Endothelial cell of umbilical vein (primary cell): ENCODE data around the gene SCRN1. TPM values are rescaled to one million over a fixed set of nuclear protein-coding genes. Genes with fewer than 3 reads are reported as not detected.

Experiments used
- BruUV-seq: library from RNA; stranded (reverse); fragments of 400-500 nt; replicated peaks from 2 replicates; lab custom pipeline; 2021; lab: Mats Ljungman, UMichigan
- CTCF ChIA-PET: fragments of 300-600, 350-600 bp; sonication (Branson Sonifier 250); formaldehyde crosslinking; loops from one replicate; lab custom pipeline; 2021; ENCODE audit warnings: antibody characterized with exemption, inconsistent platforms; lab: Charles Lee
- POLR2A ChIA-PET: fragments of 300-600, 350-600 bp; sonication (Branson Sonifier 250); formaldehyde crosslinking; loops from one replicate; lab custom pipeline; 2021; ENCODE audit warnings: antibody characterized with exemption, inconsistent platforms; lab: Charles Lee
- DNase-seq: peaks from one replicate; pipeline ENCODE4 v3.0.0-alpha.2; 2011; ENCODE audit warnings: low read depth, low spot score
- FAIRE-seq: peaks from 2 replicates; lab custom pipeline; 2011; peaks lifted over from hg19 to GRCh38; lab: Jason Lieb, UNC
- H2AFZ ChIP-seq: 2 replicates; pipeline ENCODE4 v1.6.0; 2012; ENCODE audit warnings: low read depth, low read length, control low read depth, inconsistent platforms
- H3K27ac ChIP-seq: 2 replicates; pipeline ENCODE4 v1.5.1; 2011; ENCODE audit warnings: low read depth, mild to moderate bottlenecking, control low read depth, low read length, moderate library complexity; ENCODE audit not compliant: insufficient read depth
- H3K27me3 ChIP-seq, 2 experiments: 2 replicates each; pipeline versions ENCODE4 v1.6.0 to v1.6.1; 2011; ENCODE audit warnings: low read length in 2 of 2, mixed read lengths in 1 of 2; ENCODE audit not compliant: control insufficient read depth in 2 of 2, insufficient read depth in 2 of 2
- H3K36me3 ChIP-seq, 2 experiments: 2 replicates in 1 of 2; 3 replicates in 1 of 2; pipeline ENCODE4 v1.5.1; 2011; ENCODE audit warnings: low read length in 2 of 2, mild to moderate bottlenecking in 1 of 2, moderate library complexity in 1 of 2; ENCODE audit not compliant: control insufficient read depth in 2 of 2, insufficient read depth in 2 of 2; ENCODE audit errors: extremely low read depth in 1 of 2
- H3K4me1 ChIP-seq: 3 replicates; pipeline ENCODE4 v1.5.1; 2011; ENCODE audit warnings: mild to moderate bottlenecking, low read length; ENCODE audit not compliant: control insufficient read depth, insufficient read depth; ENCODE audit errors: extremely low read depth
- H3K4me2 ChIP-seq: 2 replicates; pipeline ENCODE4 v1.6.1; 2011; ENCODE audit warnings: low read length, control low read depth, mixed read lengths; ENCODE audit not compliant: insufficient read depth
- H3K4me3 ChIP-seq, 3 experiments: fragments of 200-600 bp in 1 of 3; sonication (generic), shearing (Covaris generic) in 1 of 3; replicated peaks in 1 of 3; 2 replicates each; pipeline ENCODE4 v1.5.1; 2011 to 2016; ENCODE audit warnings: control low read depth in 3 of 3, low read length in 3 of 3, mild to moderate bottlenecking in 2 of 3, inconsistent platforms in 1 of 3, low read depth in 1 of 3, moderate library complexity in 1 of 3; ENCODE audit not compliant: insufficient read depth in 1 of 3
- H3K79me2 ChIP-seq: 2 replicates; pipeline ENCODE4 v1.6.0; 2012; ENCODE audit warnings: low read length, inconsistent platforms; ENCODE audit not compliant: control insufficient read depth, insufficient read depth
- H3K9ac ChIP-seq: replicated peaks from 2 replicates; pipeline ENCODE3; 2011; ENCODE audit warnings: low read length, control low read depth; ENCODE audit not compliant: insufficient read depth; ENCODE audit errors: extremely low read depth
- H3K9me1 ChIP-seq: replicated peaks from 3 replicates; pipeline ENCODE4 v1.6.0; 2011; ENCODE audit warnings: mild to moderate bottlenecking, low read length; ENCODE audit not compliant: control insufficient read depth, insufficient read depth; ENCODE audit errors: extremely low read depth
- H3K9me3 ChIP-seq: replicated peaks from 2 replicates; pipeline ENCODE4 v1.5.1; 2012; ENCODE audit warnings: low read length, inconsistent platforms; ENCODE audit not compliant: control insufficient read depth, insufficient read depth
- H4K20me1 ChIP-seq: replicated peaks from 2 replicates; pipeline ENCODE3; 2011; ENCODE audit warnings: mild to moderate bottlenecking, low read length; ENCODE audit not compliant: control insufficient read depth, insufficient read depth; ENCODE audit errors: extremely low read depth
- EZH2 ChIP-seq: IDR thresholded peaks from 2 replicates; pipeline ENCODE4 v1.6.1; 2012; ENCODE audit warnings: borderline replicate concordance, low read depth, mild to moderate bottlenecking, moderate library complexity, low read length, inconsistent platforms; ENCODE audit not compliant: severe bottlenecking
- FOS ChIP-seq: IDR thresholded peaks from 2 replicates; pipeline ENCODE4 v1.6.1; 2011; ENCODE audit warnings: mild to moderate bottlenecking, low read length, moderate library complexity, borderline replicate concordance; ENCODE audit not compliant: insufficient read depth
- JUN ChIP-seq: IDR thresholded peaks from 2 replicates; pipeline ENCODE4 v1.6.1; 2011; ENCODE audit warnings: borderline replicate concordance, low read depth; ENCODE audit not compliant: insufficient read length, insufficient read depth
- MYC ChIP-seq: IDR thresholded peaks from one replicate; pipeline ENCODE4 v1.6.1; 2011; ENCODE audit warnings: mild to moderate bottlenecking, low read depth, low read length
- POLR2A ChIP-seq: IDR thresholded peaks from 2 replicates; pipeline ENCODE4 v1.6.1; 2012; ENCODE audit warnings: low read depth, mild to moderate bottlenecking, control low read depth, low read length
- POLR2AphosphoS5 ChIP-seq: IDR thresholded peaks from 2 replicates; pipeline ENCODE4 v1.6.1; 2012; ENCODE audit warnings: low read depth, mild to moderate bottlenecking, control low read depth, low read length, moderate library complexity; ENCODE audit not compliant: insufficient read depth
- dilution Hi-C: fragments of 300-500 bp; cut with MboI; formaldehyde crosslinking; loops from one replicate; pipeline ENCODE4 v1.15.0; 2019; ENCODE audit warnings: low sequenced_read_pairs; ENCODE audit not compliant: extremely low pct_ligation_motif_present
- intact Hi-C: fragments of 100-400 bp; cut with micrococcal nuclease; formaldehyde crosslinking; loops from one replicate; pipeline ENCODE4 v1.10.0; 2022
- polyA plus RNA-seq, 4 experiments: library from polyadenylated mRNA; depleted of rRNA in 3 of 4; stranded (reverse) in 3 of 4; unstranded in 1 of 4; fragments of >200 nt; gene quantifications; 2 replicates each; pipeline versions ENCODE4 v1.2.1 to v1.2.3, GENCODE V29; 2011 to 2012; ENCODE audit warnings: missing spikeins in 1 of 4
- total RNA-seq: library from RNA; stranded (reverse); gene quantifications from 2 replicates; pipeline ENCODE4 v1.2.3, GENCODE V29; 2021

SCRN1 gene
- total and polyA plus RNA-seq, 2 donors (not counting 3 experiments of a cell fraction or from before 2014, with no cell fraction given) = 57.0 to 127 TPM

- Histone ChIP-seq H3K9ac (no peak overlapping the region), H3K4me1 (no peaks in the 10 kb centered on the region), H3K4me2 (no peak overlapping the region), H3K79me2 (peaks cover 70% of the 10 kb centered on the region), H3K9me3 (no peaks in the 10 kb centered on the region), H3K27ac (no peak overlapping the region), H3K4me3 (no peak overlapping the region), H4K20me1 (peaks cover 16% of the 10 kb centered on the region), H3K36me3 (peaks cover 0 to 2% of the 10 kb centered on the region in 2 experiments), H3K27me3 (no peaks in the 10 kb centered on the region), H3K9me1 (no peaks in the 10 kb centered on the region), H2AFZ (no peak overlapping the region)
- ChIA-PET CTCF (interaction anchor here (0.6 to 2.6 kb wide), 5 partner anchors 10 to 85 kb away, joined by 3 to 7 read pairs (median 4); no protein-coding TSS in a partner anchor), POLR2A (no interaction called here)
- intact Hi-C loops = no loop called here
- no peak for DNase-seq
- BruUV-seq = no TSS peak
- no peak for FAIRE-seq
- no peak for TF ChIP-seq POLR2AphosphoS5
- TF ChIP-seq MYC = no peak
- no peak for TF ChIP-seq FOS
- no peak for TF ChIP-seq POLR2A
- dilution Hi-C loops = no loop called here
These were observed 12.8 kb downstream of the SCRN1 start for GRCh38 chr7:29976673-29977415.

- H3K9me1 ChIP-seq = no peaks in the 10 kb centered on the region
- no TSS peak for BruUV-seq
- peaks cover 16% of the 10 kb centered on the region for H4K20me1 ChIP-seq
- H3K4me3 ChIP-seq = no peak overlapping the region
- dilution Hi-C loops (no loop called here), intact Hi-C loops (no loop called here)
- H3K4me2 ChIP-seq = no peak overlapping the region
- POLR2A ChIA-PET = no interaction called here
- H3K27me3 ChIP-seq = no peaks in the 10 kb centered on the region
- H3K4me1 ChIP-seq = no peaks in the 10 kb centered on the region
- CTCF ChIA-PET = interaction anchor here (0.6 to 2.6 kb wide), 3 partner anchors 11 to 86 kb away, joined by 3 to 7 read pairs (median 4); no protein-coding TSS in a partner anchor
- no peak for DNase-seq
- no peaks in the 10 kb centered on the region for H3K9me3 ChIP-seq
- FAIRE-seq = no peak
- no peak overlapping the region for H3K9ac ChIP-seq
- no peak overlapping the region for H2AFZ ChIP-seq
- H3K79me2 ChIP-seq = peaks cover 72% of the 10 kb centered on the region
- H3K36me3 ChIP-seq = peaks cover 0 to 2% of the 10 kb centered on the region in 2 experiments
- TF ChIP-seq JUN (no peak), POLR2AphosphoS5 (no peak), EZH2 (no peak)
- no peak overlapping the region for H3K27ac ChIP-seq
These were observed 13.3 kb downstream of the SCRN1 start for GRCh38 chr7:29976266-29976665.
